NT2/D1 (cell line): ENCODE data around the gene TNXB.
A peak's percentile ranks its signal among the peaks of the same experiment; 100 is the strongest.

Experiments used
- DNase-seq: peaks from one replicate; pipeline ENCODE4 v3.0.0-alpha.2; 2011; ENCODE audit warnings: low read depth, low spot score
- H3K27me3 ChIP-seq: 2 replicates; pipeline ENCODE4 v1.6.0; 2011; ENCODE audit warnings: mild to moderate bottlenecking; ENCODE audit not compliant: insufficient read length, insufficient read depth
- H3K36me3 ChIP-seq: 2 replicates; pipeline ENCODE4 v1.6.1; 2011; ENCODE audit warnings: mild to moderate bottlenecking, low read length, mixed read lengths; ENCODE audit not compliant: insufficient read depth, insufficient read length
- H3K4me1 ChIP-seq: 2 replicates; pipeline ENCODE4 v1.5.1; 2011; ENCODE audit not compliant: insufficient read depth, insufficient read length
- H3K4me3 ChIP-seq: 2 replicates; pipeline ENCODE4 v1.5.1; 2011; ENCODE audit warnings: low read depth; ENCODE audit not compliant: insufficient read length
- H3K9ac ChIP-seq: 2 replicates; pipeline ENCODE4 v1.6.0; 2011; ENCODE audit warnings: low read depth; ENCODE audit not compliant: insufficient read length
- H3K9me3 ChIP-seq: 2 replicates; pipeline ENCODE4 v1.5.1; 2011; ENCODE audit warnings: mild to moderate bottlenecking, low read length; ENCODE audit not compliant: insufficient read depth
- SUZ12 ChIP-seq: IDR thresholded peaks from 2 replicates; pipeline ENCODE4 v1.6.1; 2011; ENCODE audit not compliant: insufficient read length, insufficient read depth; ENCODE audit errors: extremely low read depth
- YY1 ChIP-seq: IDR thresholded peaks from 2 replicates; pipeline ENCODE4 v1.6.1; 2011; ENCODE audit not compliant: insufficient read length, insufficient read depth
- ZNF274 ChIP-seq: IDR thresholded peaks from 2 replicates; pipeline ENCODE4 v1.6.1; 2011; ENCODE audit warnings: mild to moderate bottlenecking, low read depth, low read length

TNXB gene

GRCh38 chr6:32127717-32128592, 18.8 kb upstream of the TNXB start, which contains the start of gene ATF6B:
ATF6B (minus strand) TSS chr6:32128246; CDS start chr6:32128207, 39 bp downstream.
- Histone ChIP-seq H3K4me1 (peaks cover 4% of the 10 kb centered on the region), H3K4me3 (peak within 1 kb of the TSS; percentile 97), H3K9ac (peak within 1 kb of the TSS; percentile 94), H3K36me3 (peaks cover 31% of the 10 kb centered on the region), H3K9me3 (no peaks in the 10 kb centered on the region), H3K27me3 (no peaks in the 10 kb centered on the region)
- TF ChIP-seq ZNF274 (no peak), SUZ12 (no peak), YY1 (peak; percentile 62)
- DNase-seq = peak; percentile 95

DNA sequence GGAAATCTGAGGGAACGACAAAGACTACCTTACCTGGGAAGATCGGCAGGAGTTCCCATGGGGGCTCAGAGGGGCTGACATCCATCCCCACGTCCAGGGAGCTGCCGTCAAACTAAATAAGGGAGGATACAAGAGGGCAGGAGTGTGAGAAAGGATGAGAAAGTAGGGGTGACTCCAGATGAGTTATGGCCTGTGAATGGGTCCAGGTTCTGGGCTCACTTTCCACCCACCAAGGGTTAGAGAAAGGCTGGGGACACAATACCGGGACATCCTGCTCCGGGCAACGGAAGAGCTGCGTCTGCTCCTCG, 18.2 kb upstream of the TNXB start:
- Histone ChIP-seq H3K9me3 (no peaks in the 10 kb centered on the region), H3K9ac (peak overlapping the region; percentile 94), H3K27me3 (no peaks in the 10 kb centered on the region), H3K4me3 (peak overlapping the region; percentile 97), H3K36me3 (peaks cover 31% of the 10 kb centered on the region), H3K4me1 (peaks cover 4% of the 10 kb centered on the region)
- no peak for DNase-seq
- TF ChIP-seq ZNF274 (no peak), SUZ12 (no peak), YY1 (no peak)

- Histone ChIP-seq H3K4me1 (peaks cover 4% of the 10 kb centered on the region), H3K4me3 (no peak overlapping the region), H3K27me3 (no peaks in the 10 kb centered on the region), H3K36me3 (peaks cover 34% of the 10 kb centered on the region), H3K9me3 (no peaks in the 10 kb centered on the region), H3K9ac (no peak overlapping the region)
- TF ChIP-seq ZNF274 (no peak), YY1 (no peak), SUZ12 (no peak)
- no peak for DNase-seq
Observed at GRCh38 chr6:32126880-32127279, 17.7 kb upstream of the TNXB start.

DNA sequence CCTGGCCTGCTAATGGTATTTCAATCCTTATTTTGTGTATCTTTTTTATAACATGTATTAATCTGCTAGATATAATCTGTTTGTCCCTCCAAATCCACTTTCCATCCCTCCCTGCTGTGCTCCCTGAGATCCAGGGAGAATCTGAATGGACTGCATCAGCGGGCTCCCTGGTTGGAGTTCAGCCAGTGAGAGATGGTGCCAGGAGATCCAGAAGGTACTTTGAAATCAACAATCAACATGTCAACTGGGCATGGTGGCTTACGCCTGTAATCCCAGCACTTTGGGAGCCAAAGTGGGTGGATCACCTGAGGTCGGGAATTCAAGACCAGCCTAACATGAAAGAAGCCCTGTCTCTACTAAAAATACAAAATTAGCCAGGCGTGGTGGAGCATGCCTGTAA, 14.5 kb upstream of the TNXB start:
- Histone ChIP-seq H3K4me3 (no peak overlapping the region), H3K4me1 (peaks cover 1% of the 10 kb centered on the region), H3K9me3 (no peaks in the 10 kb centered on the region), H3K27me3 (no peaks in the 10 kb centered on the region), H3K9ac (no peak overlapping the region), H3K36me3 (peaks cover 46% of the 10 kb centered on the region)
- no peak for DNase-seq
- TF ChIP-seq ZNF274 (no peak), YY1 (no peak), SUZ12 (no peak)

DNA sequence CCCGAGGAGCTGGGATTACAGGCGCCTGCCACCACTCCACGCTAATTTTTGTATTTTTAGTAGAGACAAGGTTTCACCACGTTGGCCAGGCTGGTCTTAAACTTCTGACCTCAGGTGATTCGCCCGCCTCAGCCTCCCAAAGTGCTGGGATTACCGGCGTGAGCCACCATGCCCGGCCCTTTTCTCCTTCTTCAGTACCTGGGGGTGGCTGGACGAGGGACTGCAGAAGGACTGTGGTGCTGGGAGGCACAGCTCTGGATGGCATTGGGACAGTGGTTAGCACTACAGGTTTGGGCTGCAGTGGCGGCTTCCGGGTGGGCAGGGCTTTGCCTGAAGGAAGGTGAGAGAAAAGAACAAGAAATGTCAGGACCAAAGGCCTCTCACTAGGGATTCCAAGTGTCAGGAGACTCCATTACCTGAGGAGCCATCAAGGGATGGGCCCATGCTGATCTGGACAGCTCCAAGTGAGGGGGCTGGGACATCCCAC, 11.5 kb upstream of the TNXB start:
- no peak for TF ChIP-seq SUZ12
- no peak for TF ChIP-seq ZNF274
- TF ChIP-seq YY1 = no peak
- Histone ChIP-seq H3K9me3 (no peaks in the 10 kb centered on the region), H3K9ac (no peak overlapping the region), H3K27me3 (no peaks in the 10 kb centered on the region), H3K4me3 (no peak overlapping the region), H3K4me1 (no peaks in the 10 kb centered on the region), H3K36me3 (peaks cover 65% of the 10 kb centered on the region)
- no peak for DNase-seq

DNA sequence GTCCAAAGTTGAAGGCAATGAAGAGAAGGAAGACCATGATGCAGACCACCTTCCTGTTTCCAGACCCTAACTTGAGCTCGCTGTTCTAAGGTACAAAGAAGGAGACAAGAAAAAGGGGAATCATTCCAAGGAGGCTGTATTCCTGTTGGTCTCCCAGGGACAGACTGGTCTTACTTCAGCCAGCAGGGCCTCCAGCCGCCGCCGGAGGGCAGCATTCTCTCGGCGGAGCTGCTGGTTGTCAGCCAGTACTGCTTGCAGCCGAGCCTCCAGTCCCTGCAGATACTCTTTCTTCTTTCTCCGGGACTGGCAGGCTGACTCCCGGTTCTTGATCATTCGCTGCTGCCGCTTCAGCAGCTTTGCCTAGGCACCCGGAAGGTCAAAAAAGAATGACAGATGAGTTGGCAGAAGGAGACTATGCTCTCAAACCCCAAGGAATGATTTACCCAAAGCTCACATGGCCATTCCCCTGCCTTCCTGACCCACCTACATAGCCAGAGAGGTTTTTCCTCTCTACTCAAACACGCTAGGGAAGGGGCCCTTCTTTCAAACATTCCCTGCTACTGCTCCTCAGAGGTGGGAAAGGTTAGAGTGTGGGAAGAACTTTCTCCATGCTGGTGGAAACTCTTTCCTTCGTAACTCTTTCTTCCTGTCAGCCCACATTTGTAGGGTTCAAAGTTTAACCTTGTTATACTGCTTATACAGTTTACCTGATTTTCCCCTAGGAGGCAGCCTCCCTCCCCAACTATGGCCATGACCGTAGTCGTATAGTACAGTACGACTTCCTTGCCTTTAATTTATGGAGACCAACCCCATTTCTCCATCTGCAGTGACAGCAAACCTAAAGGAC, 9.9 kb upstream of the TNXB start:
- H3K4me1 ChIP-seq = peaks cover 2% of the 10 kb centered on the region
- no peak overlapping the region for H3K4me3 ChIP-seq
- peak; percentile 64 for DNase-seq
- H3K27me3 ChIP-seq = no peaks in the 10 kb centered on the region
- no peak for TF ChIP-seq SUZ12
- no peak for TF ChIP-seq YY1
- no peak for TF ChIP-seq ZNF274
- H3K9me3 ChIP-seq = no peaks in the 10 kb centered on the region
- no peak overlapping the region for H3K9ac ChIP-seq
- peaks cover 60% of the 10 kb centered on the region for H3K36me3 ChIP-seq

DNA sequence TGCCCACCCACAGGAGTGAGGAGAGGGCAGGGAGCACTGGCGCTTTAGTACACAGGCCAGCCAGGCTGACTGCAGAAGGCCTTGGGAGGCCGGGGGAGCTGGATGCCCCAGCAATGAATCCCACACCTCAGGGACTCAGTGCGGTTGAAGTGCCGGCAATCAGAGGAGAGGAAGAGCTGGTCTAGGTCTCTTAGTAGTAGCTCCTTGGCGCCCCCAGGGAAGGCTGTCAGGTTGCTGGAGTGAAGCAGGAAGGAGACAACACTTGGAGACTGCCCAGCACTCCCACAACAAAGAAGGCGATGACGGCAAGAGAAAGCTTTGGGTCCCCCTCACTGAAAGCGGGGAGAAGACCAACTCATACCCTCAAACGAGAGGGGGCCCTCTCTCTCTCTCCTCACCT, 8.3 kb upstream of the TNXB start:
- Histone ChIP-seq H3K4me3 (no peak overlapping the region), H3K36me3 (peaks cover 63% of the 10 kb centered on the region)
- no peak for DNase-seq

More for the DNA sequence above, 8.3 kb upstream of the TNXB start:
- TF ChIP-seq SUZ12 (no peak), ZNF274 (no peak), YY1 (no peak)
- Histone ChIP-seq H3K27me3 (no peaks in the 10 kb centered on the region), H3K4me1 (peaks cover 3% of the 10 kb centered on the region), H3K9me3 (no peaks in the 10 kb centered on the region), H3K9ac (no peak overlapping the region)
